Activated gamma-delta T cell (primary cell): ENCODE data around the gene DTNA.
"Not testable (repeated sequence)": the region's sequence is repeated elsewhere in the genome, so short reads cannot be mapped to it uniquely, and the experiment has no call there.

Experiments
- DNase-seq: peaks from one replicate; lab custom pipeline; 2025; lab: John Stamatoyannopoulos, UW

The DTNA gene

DNA sequence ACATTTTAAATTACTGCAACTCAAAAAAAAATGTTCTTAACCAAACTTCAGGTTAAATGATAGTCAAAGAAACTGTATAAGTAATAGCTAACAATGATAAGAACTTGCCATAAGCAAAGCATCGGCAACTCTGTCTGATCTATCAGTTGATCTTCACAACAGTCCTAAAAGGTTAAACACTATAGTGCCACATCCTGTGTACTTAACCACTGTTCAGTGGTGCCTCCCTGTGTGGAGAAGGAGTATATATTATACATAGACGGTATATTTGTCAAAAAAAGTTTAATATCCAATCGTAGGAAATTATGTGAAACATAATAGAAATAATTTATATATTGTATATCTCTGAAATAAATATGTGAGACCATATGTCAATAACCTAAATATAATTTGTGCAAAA is 13.0 kb downstream of the DTNA start:
- DNase-seq: no peak

DNA sequence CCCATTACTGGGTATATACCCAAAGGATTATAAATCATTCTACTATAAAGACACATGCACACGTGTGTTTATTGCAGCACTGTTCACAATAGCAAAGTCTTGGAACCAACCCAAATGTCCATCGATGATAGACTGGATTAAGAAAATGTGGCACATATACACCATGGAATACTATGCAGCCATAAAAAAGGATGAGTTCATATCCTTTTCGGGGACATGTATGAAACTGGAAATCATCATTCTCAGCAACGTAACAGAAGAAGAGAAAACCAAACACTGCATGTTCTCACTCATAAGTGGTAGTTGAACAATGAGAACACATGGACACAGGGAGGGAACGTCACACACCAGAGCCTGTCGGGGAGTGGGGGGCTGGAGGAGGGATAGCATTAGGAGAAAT is 15.6 kb downstream of the DTNA start:
- not testable (repeated sequence) for DNase-seq

DNA sequence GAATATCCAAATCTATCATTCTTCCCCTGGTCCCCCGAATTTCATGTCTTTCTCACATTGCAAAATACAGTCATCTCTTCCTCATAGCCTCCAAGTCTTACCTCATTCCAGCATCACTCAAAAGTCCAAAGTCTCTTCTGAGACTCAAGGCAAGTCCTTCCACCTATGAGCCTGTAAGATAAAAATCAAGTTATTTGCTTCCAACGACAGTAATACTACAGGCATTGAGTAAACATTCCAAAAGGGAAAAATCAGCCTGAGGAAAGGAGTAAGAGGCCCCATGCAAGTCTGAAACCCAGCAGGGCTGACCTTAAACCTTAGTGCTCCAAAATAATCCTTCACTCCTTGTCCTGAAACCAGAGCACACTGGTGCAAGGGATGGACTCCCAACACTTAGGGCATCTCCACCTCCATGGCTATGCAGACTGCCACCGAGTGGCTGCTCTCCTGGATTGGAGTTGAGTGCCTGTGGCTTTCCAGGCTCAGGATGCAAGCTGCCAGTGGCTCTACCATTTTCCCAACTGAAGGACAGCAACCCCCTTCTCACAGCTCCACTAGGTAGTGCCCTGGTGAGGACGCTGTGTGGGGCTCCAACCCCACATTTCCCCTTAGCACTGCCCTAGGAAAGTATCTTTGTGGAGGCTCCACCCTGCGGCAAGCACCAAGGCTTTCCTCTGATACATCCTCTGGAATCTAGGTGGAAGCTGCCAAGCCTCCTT is 16.3 kb downstream of the DTNA start:
- no peak for DNase-seq

GRCh38 chr18:34729264-34729663 is 19.2 kb downstream of the DTNA start:
- no peak for DNase-seq

DNA sequence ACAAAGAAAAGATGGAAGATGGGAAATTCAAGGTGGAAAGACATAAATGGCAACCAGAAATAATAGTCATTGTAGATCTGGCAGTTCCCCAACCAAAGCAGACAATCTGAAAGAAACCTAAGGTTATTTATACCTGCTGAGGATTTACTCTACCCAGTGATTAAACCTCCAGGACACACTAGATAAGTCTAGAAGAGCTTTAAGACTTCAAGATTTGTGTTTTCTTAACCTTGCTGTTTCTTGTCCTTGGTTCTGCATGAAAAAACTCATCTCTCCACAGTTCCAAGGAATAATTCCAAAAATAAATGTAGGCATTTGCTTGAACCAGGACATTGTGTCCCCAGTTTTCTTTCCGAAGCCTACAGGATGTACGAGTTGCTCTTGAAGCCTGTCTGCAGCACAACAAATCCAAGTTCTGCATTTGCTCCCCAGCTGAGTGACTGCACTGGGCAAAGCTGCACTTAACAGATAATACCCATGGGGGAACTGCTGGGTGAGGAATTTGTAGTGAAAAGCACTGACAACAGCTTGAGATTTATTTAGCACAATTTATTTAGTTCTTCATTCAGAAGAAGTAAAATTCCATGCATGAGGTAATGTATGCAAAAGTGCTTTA is 19.8 kb downstream of the DTNA start:
- DNase-seq: no peak

DNA sequence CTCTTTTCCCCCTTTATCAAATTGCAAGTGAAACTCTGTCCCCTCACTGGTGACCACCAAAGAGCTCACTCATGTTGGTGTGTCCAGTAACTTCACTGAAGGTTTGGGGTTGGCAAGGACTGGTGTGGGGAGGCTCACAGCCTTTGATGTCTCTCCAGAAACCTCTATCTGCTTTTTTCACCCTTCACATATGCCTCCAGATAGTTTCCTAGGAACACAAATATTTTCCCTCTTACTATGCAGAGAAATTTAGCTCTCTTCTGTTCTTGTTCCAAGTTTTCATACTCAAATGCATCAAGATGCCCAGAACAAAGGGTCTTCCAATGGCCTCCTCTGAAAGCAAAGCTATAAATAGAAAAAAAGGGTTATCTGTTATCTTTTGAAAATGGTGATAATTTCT is 20.7 kb downstream of the DTNA start:
- DNase-seq: no peak

GRCh38 chr18:34734056-34734455 is 24.0 kb downstream of the DTNA start:
- DNase-seq: no peak

DNA sequence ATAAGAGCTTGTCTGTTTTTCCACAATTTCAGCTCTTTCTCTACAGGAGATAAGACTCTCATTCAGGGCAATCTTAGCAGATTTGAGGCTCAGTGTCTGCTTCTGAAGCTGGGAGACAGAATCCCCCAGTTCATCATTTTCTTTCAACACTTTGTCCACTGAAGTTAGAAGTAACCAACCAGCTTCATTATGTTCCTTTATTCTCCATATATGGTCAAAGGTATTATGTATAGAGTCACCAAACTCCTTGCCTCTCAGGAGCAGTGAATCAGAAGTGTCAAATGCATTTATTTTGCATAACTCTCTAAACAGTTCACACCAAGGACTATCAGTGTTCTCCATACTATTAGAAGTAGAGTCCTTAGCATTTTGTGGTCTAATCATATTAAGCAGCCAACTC is 24.4 kb downstream of the DTNA start:
- not testable (repeated sequence) for DNase-seq

DNA sequence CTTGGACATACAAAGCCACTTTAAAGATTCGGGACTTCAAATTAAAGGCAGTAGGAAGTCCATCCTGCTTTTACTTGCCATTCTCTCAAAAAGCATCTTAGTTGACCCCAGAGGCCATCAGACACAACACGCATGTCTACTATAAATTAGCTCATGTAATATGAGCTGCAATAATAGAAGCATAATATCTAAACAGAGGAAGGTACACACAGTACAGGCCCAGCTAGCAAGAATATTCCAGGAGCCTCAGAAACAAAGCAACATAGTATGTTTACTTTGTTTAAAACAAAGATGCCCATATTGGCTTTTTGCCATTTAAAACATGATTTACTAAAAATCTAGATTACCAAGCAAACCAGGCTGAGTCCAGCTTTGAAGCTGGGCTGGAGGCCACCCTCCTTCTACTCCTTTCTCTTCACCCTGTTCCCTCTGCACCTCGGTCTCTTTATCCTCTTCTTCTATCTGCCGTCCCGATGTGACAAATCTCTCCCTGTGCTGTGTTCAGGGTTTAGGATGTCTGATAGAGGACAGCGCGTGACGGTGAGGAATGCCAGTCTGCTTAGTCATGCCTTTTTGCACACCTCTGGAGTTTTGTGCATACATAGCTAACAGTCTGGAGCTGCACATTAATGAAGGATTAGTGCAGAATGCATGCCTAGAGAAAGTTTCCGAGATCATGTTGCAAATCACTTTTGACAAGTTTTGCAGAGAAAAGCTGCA is 28.2 kb downstream of the DTNA start:
- no peak for DNase-seq

GRCh38 chr18:34740101-34740500 is 30.0 kb downstream of the DTNA start:
- no peak for DNase-seq

DNA sequence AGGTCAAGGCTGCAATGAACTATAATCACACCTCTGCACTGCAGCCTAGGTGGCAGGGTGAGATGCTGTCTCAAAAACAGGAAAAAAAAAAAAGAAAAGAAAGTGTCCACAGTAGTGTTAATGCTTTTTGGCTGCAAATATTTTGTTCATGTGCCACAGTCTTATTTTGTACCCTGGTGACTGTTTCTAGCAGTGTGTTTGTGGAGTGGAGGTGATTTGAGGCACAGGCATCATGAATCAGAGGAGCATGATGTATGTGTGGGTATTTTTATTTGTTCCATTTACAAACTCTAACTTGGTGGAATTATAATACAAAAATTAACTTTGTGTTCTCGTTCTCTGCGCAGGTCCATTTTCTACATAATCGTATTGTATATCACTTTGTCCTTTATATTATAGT is 30.6 kb downstream of the DTNA start:
- DNase-seq: no peak

DNA sequence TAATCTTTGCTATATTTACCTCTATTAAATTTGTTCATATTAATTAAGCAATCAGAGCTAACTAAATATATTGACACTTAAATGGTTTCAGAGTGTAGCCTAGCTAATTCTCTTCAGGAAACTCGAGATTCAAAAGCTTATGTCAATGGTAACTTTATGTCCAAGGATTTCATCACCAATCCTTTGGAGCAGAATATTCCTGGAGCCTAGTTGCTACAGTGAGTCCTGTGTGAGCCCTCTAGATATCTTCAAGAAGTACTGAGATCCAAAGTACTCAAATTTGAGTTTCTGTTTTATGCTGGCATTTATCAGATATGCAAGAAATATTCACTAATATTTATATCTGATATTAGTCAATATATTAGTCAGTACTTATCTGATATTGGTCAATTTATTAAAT is 31.3 kb downstream of the DTNA start:
- DNase-seq: no peak

GRCh38 chr18:34742891-34743341 is 32.8 kb downstream of the DTNA start:
- no peak for DNase-seq

GRCh38 chr18:34744569-34744968 is 34.5 kb downstream of the DTNA start:
- no peak for DNase-seq

DNA sequence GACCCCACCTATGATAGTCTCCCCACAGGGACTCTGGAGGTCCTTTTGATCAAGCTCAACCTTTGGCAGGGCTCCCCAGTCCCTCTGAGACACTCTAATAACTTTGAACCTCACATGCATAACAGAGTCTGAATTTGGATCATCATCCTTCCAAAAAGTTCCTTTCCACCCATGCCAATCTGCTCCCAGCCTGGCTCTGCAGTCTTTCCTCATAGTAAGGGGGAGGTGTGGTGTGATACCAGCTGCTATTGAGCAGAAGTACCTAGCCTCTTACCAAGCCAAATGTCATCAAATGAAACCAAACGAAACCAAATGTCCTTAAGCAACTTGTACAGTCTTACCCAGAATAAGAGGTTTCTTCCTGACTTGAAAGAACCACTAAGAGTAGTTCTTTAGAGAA is 36.5 kb downstream of the DTNA start:
- DNase-seq: no peak

GRCh38 chr18:34749721-34750120 is 39.6 kb downstream of the DTNA start:
- DNase-seq: no peak

- DNase-seq: no peak
Measured at GRCh38 chr18:34752056-34752455, 42.0 kb downstream of the DTNA start.

- no peak for DNase-seq
Measured at GRCh38 chr18:34754300-34754699, 44.2 kb downstream of the DTNA start.

- DNase-seq: no peak
Measured at GRCh38 chr18:34757666-34758065, 47.6 kb downstream of the DTNA start.

- DNase-seq: no peak
Measured at GRCh38 chr18:34758378-34758948, 48.4 kb downstream of the DTNA start.

GRCh38 chr18:34760444-34760843 is 50.3 kb downstream of the DTNA start:
- DNase-seq: no peak

DNA sequence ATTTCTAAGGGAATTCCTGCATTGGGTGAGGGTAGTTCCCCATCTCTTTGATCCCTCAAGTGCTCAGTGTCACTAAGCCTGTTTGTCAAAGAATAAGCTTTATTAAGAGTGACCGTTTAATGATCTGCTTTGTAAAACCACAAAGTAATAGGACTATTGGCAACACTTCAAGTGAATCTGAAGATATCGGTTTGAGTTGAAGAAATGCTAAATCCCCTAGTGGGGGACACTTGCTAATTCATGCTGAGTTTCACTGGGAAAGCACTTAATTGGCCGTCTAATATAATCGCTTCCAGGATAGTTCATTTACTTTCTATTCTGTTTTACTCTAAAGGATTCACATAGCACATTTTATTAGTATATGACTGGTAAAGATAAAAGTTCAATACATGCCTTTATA is 54.4 kb downstream of the DTNA start:
- no peak for DNase-seq

GRCh38 chr18:34767601-34768027 is 57.5 kb downstream of the DTNA start:
- no peak for DNase-seq
